ENCODE results near the gene PELO. TPM values are rescaled to one million over a fixed set of nuclear protein-coding genes. Genes with fewer than 3 reads are reported as not detected.

Gene PELO
- total and polyA plus RNA-seq, 2 donors (not counting 1 experiment from before 2014, with no cell fraction given), result 2.2 to 5.8 TPM

GRCh38 chr5:52805615-52806014 lies 17.9 kb downstream of the PELO start:
- Histone ChIP-seq H3K79me2 (ENCODE audit: control insufficient read depth, insufficient read depth, low read length) (peaks cover 2% of the 10 kb centered on the region), H4K20me1 (ENCODE audit: control insufficient read depth, insufficient read depth, low read length, poor library complexity, severe bottlenecking) (no peaks in the 10 kb centered on the region), H3K4me1 (ENCODE audit: control insufficient read depth in 2 of 2, insufficient read depth in 2 of 2, low read length in 2 of 2) (peaks cover 9 to 14% of the 10 kb centered on the region in 2 donors), H3K4me3 (ENCODE audit: control extremely low read depth in 1 of 5, extremely low read depth in 1 of 5, insufficient read depth in 1 of 5, low read depth in 2 of 5, low read length in 4 of 5) (no peak overlapping the region), H3K4me2 (replicated peaks; ENCODE audit: low read depth, low read length, poor library complexity, severe bottlenecking) (no peak overlapping the region), H3K27me3 (replicated peaks in 1 of 4; ENCODE audit: control extremely low read depth in 1 of 4, control insufficient read depth in 3 of 4, insufficient read depth in 4 of 4, low read length in 3 of 4) (no peaks in the 10 kb centered on the region), H3K36me3 (replicated peaks in 1 of 2; ENCODE audit: control extremely low read depth in 1 of 2, control insufficient read depth in 1 of 2, extremely low read depth in 1 of 2, insufficient read depth in 2 of 2, low read length in 1 of 2) (no peaks in the 10 kb centered on the region), H3K27ac (ENCODE audit: low read length in 2 of 2) (no peak overlapping the region), H3K9ac (ENCODE audit: low read length) (no peak overlapping the region), H3K9me3 (ENCODE audit: control extremely low read depth in 1 of 3, control insufficient read depth in 2 of 3, insufficient read depth in 1 of 3, low read length in 2 of 3) (no peaks in the 10 kb centered on the region), H2AFZ (ENCODE audit: insufficient read depth, low read depth, low read length, poor library complexity, severe bottlenecking) (no peak overlapping the region)
- no peaks in the 10 kb centered on the region for H3K27me3 Mint-ChIP-seq
- CTCF ChIA-PET, result interaction anchor here (0.6 kb wide), 1 partner anchor 146 kb away, joined by 3 read pairs; no protein-coding TSS in a partner anchor
- H3K4me3 Mint-ChIP-seq, result no peak overlapping the region
- no peak for ATAC-seq (ENCODE audit: low read depth)
- 100% methylated on average over 1 of the region's 2 CpGs for WGBS (ENCODE audit: insufficient coverage)
- no peak for TF ChIP-seq EZH2 (IDR thresholded peaks at IDR 0.05; ENCODE audit: borderline replicate concordance, insufficient read depth, low read depth, low read length, poor library complexity, severe bottlenecking)
- no peak for TF ChIP-seq CTCF (IDR thresholded peaks at IDR 0.05)
- peaks cover 31% of the 10 kb centered on the region for H3K4me1 Mint-ChIP-seq
- H3K27ac Mint-ChIP-seq, result no peak overlapping the region
- intact Hi-C loops (cut with micrococcal nuclease), result no loop called here
- H3K9me3 Mint-ChIP-seq (ENCODE audit: insufficient read depth), result no peaks in the 10 kb centered on the region
- no peak for DNase-seq
- POLR2A ChIA-PET, result no interaction called here

GRCh38 chr5:52807037-52807436 lies 19.3 kb downstream of the PELO start:
- TF ChIP-seq EZH2 (IDR thresholded peaks at IDR 0.05; ENCODE audit: borderline replicate concordance, insufficient read depth, low read depth, low read length, poor library complexity, severe bottlenecking) (no peak), CTCF (IDR thresholded peaks at IDR 0.05) (no peak)
- H3K4me1 Mint-ChIP-seq, result peaks cover 18% of the 10 kb centered on the region

More at GRCh38 chr5:52807037-52807436, 19.3 kb downstream of the PELO start:
- Mint-ChIP-seq H3K4me3 (no peak overlapping the region), H3K9me3 (ENCODE audit: insufficient read depth) (no peaks in the 10 kb centered on the region), H3K27ac (no peak overlapping the region), H3K27me3 (no peaks in the 10 kb centered on the region)
- Histone ChIP-seq H3K9ac (ENCODE audit: low read length) (no peak overlapping the region), H3K79me2 (ENCODE audit: control insufficient read depth, insufficient read depth, low read length) (no peaks in the 10 kb centered on the region), H3K4me1 (ENCODE audit: control insufficient read depth in 2 of 2, insufficient read depth in 2 of 2, low read length in 2 of 2) (no peaks in the 10 kb centered on the region), H3K36me3 (replicated peaks in 1 of 2; ENCODE audit: control extremely low read depth in 1 of 2, control insufficient read depth in 1 of 2, extremely low read depth in 1 of 2, insufficient read depth in 2 of 2, low read length in 1 of 2) (no peaks in the 10 kb centered on the region), H4K20me1 (ENCODE audit: control insufficient read depth, insufficient read depth, low read length, poor library complexity, severe bottlenecking) (no peaks in the 10 kb centered on the region), H2AFZ (ENCODE audit: insufficient read depth, low read depth, low read length, poor library complexity, severe bottlenecking) (no peak overlapping the region), H3K27ac (ENCODE audit: low read length in 2 of 2) (no peak overlapping the region), H3K9me3 (ENCODE audit: control extremely low read depth in 1 of 3, control insufficient read depth in 2 of 3, insufficient read depth in 1 of 3, low read length in 2 of 3) (no peaks in the 10 kb centered on the region), H3K4me2 (replicated peaks; ENCODE audit: low read depth, low read length, poor library complexity, severe bottlenecking) (no peak overlapping the region), H3K4me3 (ENCODE audit: control extremely low read depth in 1 of 5, extremely low read depth in 1 of 5, insufficient read depth in 1 of 5, low read depth in 2 of 5, low read length in 4 of 5) (no peak overlapping the region), H3K27me3 (replicated peaks in 1 of 4; ENCODE audit: control extremely low read depth in 1 of 4, control insufficient read depth in 3 of 4, insufficient read depth in 4 of 4, low read length in 3 of 4) (no peaks in the 10 kb centered on the region)
- ChIA-PET CTCF (no interaction called here), POLR2A (no interaction called here)
- DNase-seq (no peak), ATAC-seq (ENCODE audit: low read depth) (no peak)
- intact Hi-C loops (cut with micrococcal nuclease), result no loop called here
